OCI-LY7 (cell line): ENCODE results near the gene CIB4. TPM values are rescaled to one million over a fixed set of nuclear protein-coding genes. Genes with fewer than 3 reads are reported as not detected.

Experiments
- BruUV-seq: library from RNA; stranded (reverse); fragments of 400-500 nt; replicated peaks from 2 replicates; lab custom pipeline; 2021; lab: Mats Ljungman, UMichigan
- CTCF ChIA-PET: fragments of 300-600 bp; sonication (Branson Sonifier 250); formaldehyde crosslinking; loops from one replicate; lab custom pipeline; 2022; ENCODE audit warnings: antibody characterized with exemption; ENCODE audit not compliant: unreplicated experiment; lab: Charles Lee
- POLR2A ChIA-PET: fragments of 300-600 bp; sonication (Branson Sonifier 250); formaldehyde crosslinking; loops from one replicate; lab custom pipeline; 2022; ENCODE audit warnings: antibody characterized with exemption; lab: Charles Lee
- DNase-seq: peaks from one replicate; pipeline ENCODE4 v3.0.0-alpha.2; 2015; ENCODE audit warnings: low spot score
- H2AFZ ChIP-seq: fragments of 200-600 bp; sonication (generic), shearing (Covaris generic); 2 replicates; pipeline ENCODE4 v1.6.1; 2014; ENCODE audit warnings: mild to moderate bottlenecking, antibody characterized with exemption, low read length, moderate library complexity
- H3K27ac ChIP-seq: fragments of 200-600 bp; sonication (generic); 2 replicates; pipeline ENCODE4 v1.5.1; 2014; ENCODE audit warnings: mixed run types, low read depth, mild to moderate bottlenecking, moderate library complexity, low read length, inconsistent platforms; ENCODE audit not compliant: poor library complexity, severe bottlenecking
- H3K36me3 ChIP-seq: fragments of 200-600 bp; sonication (generic); 2 replicates; pipeline ENCODE4 v1.6.1; 2014; ENCODE audit warnings: mild to moderate bottlenecking, antibody characterized with exemption, low read length, moderate library complexity, mixed read lengths; ENCODE audit not compliant: insufficient read depth
- H3K4me1 ChIP-seq: fragments of 200-600 bp; sonication (generic); 2 replicates; pipeline ENCODE4 v1.5.1; 2014; ENCODE audit warnings: mild to moderate bottlenecking, low read length; ENCODE audit not compliant: insufficient read depth, poor library complexity, severe bottlenecking
- H3K4me2 ChIP-seq: fragments of 200-600 bp; sonication (generic); 2 replicates; pipeline ENCODE4 v1.6.1; 2014; ENCODE audit warnings: mild to moderate bottlenecking, low read length
- H3K4me3 ChIP-seq: fragments of 200-600 bp; sonication (generic); 2 replicates; pipeline ENCODE4 v1.5.1; 2014; ENCODE audit warnings: mild to moderate bottlenecking, low read depth, low read length; ENCODE audit not compliant: poor library complexity, severe bottlenecking
- H3K79me2 ChIP-seq: fragments of 200-600 bp; sonication (generic); 2 replicates; pipeline ENCODE4 v1.6.1; 2016; ENCODE audit warnings: low read depth, mild to moderate bottlenecking, low read length, moderate library complexity, mixed read lengths; ENCODE audit not compliant: insufficient read depth
- H3K9me2 ChIP-seq: fragments of 200-600 bp; sonication (generic); 2 replicates; pipeline ENCODE4 v1.6.1; 2016; ENCODE audit warnings: mild to moderate bottlenecking, low read length, mixed read lengths; ENCODE audit not compliant: insufficient read depth
- H3K9me3 ChIP-seq: fragments of 200-600 bp; sonication (generic); 2 replicates; pipeline ENCODE4 v1.6.1; 2014; ENCODE audit warnings: mild to moderate bottlenecking, mixed run types, low read length, mixed read lengths
- H4K20me1 ChIP-seq: fragments of 200-600 bp; sonication (generic); 2 replicates; pipeline ENCODE4 v1.6.1; 2014; ENCODE audit warnings: mild to moderate bottlenecking, antibody characterized with exemption, low read length, moderate library complexity, mixed read lengths; ENCODE audit not compliant: insufficient read depth
- CTCF ChIP-seq: fragments of 200-600 bp; sonication (generic); conservative IDR thresholded peaks from 2 replicates; pipeline ENCODE4 v1.5.1; 2014; ENCODE audit warnings: mild to moderate bottlenecking, antibody characterized with exemption, low read length, moderate library complexity, mixed read lengths
- EZH2phosphoT487 ChIP-seq: fragments of 200-600 bp; sonication (generic); IDR thresholded peaks from 2 replicates; pipeline ENCODE4 v1.6.1; 2018; ENCODE audit warnings: low read depth, borderline replicate concordance, mild to moderate bottlenecking, mixed run types, antibody characterized with exemption, low read length, moderate library complexity, mixed read lengths
- intact Hi-C: fragments of 100-400 bp; cut with micrococcal nuclease; formaldehyde crosslinking; loops from one replicate; pipeline ENCODE4 v1.10.0; 2022; ENCODE audit not compliant: unreplicated experiment
- total RNA-seq, 2 experiments: library from RNA; depleted of rRNA in 1 of 2; stranded (reverse); fragments of >200 nt in 1 of 2; shearing (Covaris generic) in 1 of 2; gene quantifications; 2 replicates each; pipeline ENCODE4 v1.2.3, GENCODE V29; 2014 to 2022

The CIB4 gene
- total RNA-seq, 2 experiments from 2014 or later, result not detected

GRCh38 chr2:26614216-26615138 lies 26.7 kb downstream of the CIB4 start:
- Histone ChIP-seq H3K27ac (no peak overlapping the region), H3K4me2 (no peak overlapping the region), H3K4me1 (peaks cover 7% of the 10 kb centered on the region), H3K79me2 (no peaks in the 10 kb centered on the region), H3K9me3 (no peaks in the 10 kb centered on the region), H4K20me1 (no peaks in the 10 kb centered on the region), H3K4me3 (no peak overlapping the region), H3K36me3 (no peaks in the 10 kb centered on the region), H3K9me2 (no peaks in the 10 kb centered on the region), H2AFZ (no peak overlapping the region)
- no TSS peak for BruUV-seq
- ChIA-PET POLR2A (interaction anchor here (0.6 kb wide), 1 partner anchor 18 kb away, joined by 3 read pairs; no protein-coding TSS in a partner anchor), CTCF (no interaction called here)
- TF ChIP-seq EZH2phosphoT487 (no peak), CTCF (no peak)
- intact Hi-C loops, result no loop called here
- no peak for DNase-seq

- H3K4me1 ChIP-seq, result peaks cover 7% of the 10 kb centered on the region
- no peaks in the 10 kb centered on the region for H3K9me3 ChIP-seq
- TF ChIP-seq CTCF (no peak), EZH2phosphoT487 (no peak)
- H3K4me2 ChIP-seq, result no peak overlapping the region
- ChIA-PET POLR2A (no interaction called here), CTCF (no interaction called here)
- intact Hi-C loops, result no loop called here
- no peak overlapping the region for H3K4me3 ChIP-seq
- H4K20me1 ChIP-seq, result no peaks in the 10 kb centered on the region
- H3K79me2 ChIP-seq, result no peaks in the 10 kb centered on the region
- H3K36me3 ChIP-seq, result no peaks in the 10 kb centered on the region
- H3K9me2 ChIP-seq, result no peaks in the 10 kb centered on the region
- no TSS peak for BruUV-seq
- no peak for DNase-seq
- no peak overlapping the region for H3K27ac ChIP-seq
- H2AFZ ChIP-seq, result no peak overlapping the region
Observed at GRCh38 chr2:26613241-26614215, 27.6 kb downstream of the CIB4 start.
